ENCODE measurements around the gene PCSK2.

The PCSK2 gene

GRCh38 chr20:17379651-17380050 lies 152.8 kb downstream of the PCSK2 start:
- DNase-seq (ENCODE audit: insufficient read length, low spot score) (no peak), FAIRE-seq (no peak)
- TF ChIP-seq POLR2A (IDR thresholded peaks at IDR 0.05; ENCODE audit: low read depth, low read length), result no peak

GRCh38 chr20:17380801-17381200 lies 154.0 kb downstream of the PCSK2 start:
- no peak for DNase-seq (ENCODE audit: insufficient read length, low spot score)
- FAIRE-seq, result no peak
- TF ChIP-seq POLR2A (IDR thresholded peaks at IDR 0.05; ENCODE audit: low read depth, low read length), result no peak

- FAIRE-seq, result no peak
- TF ChIP-seq POLR2A (IDR thresholded peaks at IDR 0.05; ENCODE audit: low read depth, low read length), result no peak
- no peak for DNase-seq (ENCODE audit: insufficient read length, low spot score)
These were observed 154.9 kb downstream of the PCSK2 start for GRCh38 chr20:17381724-17382123.

- TF ChIP-seq POLR2A (IDR thresholded peaks at IDR 0.05; ENCODE audit: low read depth, low read length), result no peak
- FAIRE-seq (no peak), DNase-seq (ENCODE audit: insufficient read length, low spot score) (no peak)
These were observed 159.0 kb downstream of the PCSK2 start for GRCh38 chr20:17385798-17386197.

- DNase-seq (ENCODE audit: insufficient read length, low spot score), result no peak
- TF ChIP-seq POLR2A (IDR thresholded peaks at IDR 0.05; ENCODE audit: low read depth, low read length), result no peak
These were observed 163.8 kb downstream of the PCSK2 start for GRCh38 chr20:17390655-17391054.

GRCh38 chr20:17391127-17391771 lies 164.4 kb downstream of the PCSK2 start:
- FAIRE-seq (no peak), DNase-seq (ENCODE audit: insufficient read length, low spot score) (no peak)
- TF ChIP-seq POLR2A (IDR thresholded peaks at IDR 0.05; ENCODE audit: low read depth, low read length), result no peak

More at GRCh38 chr20:17390655-17391054, 163.8 kb downstream of the PCSK2 start:
- FAIRE-seq, result no peak

GRCh38 chr20:17394411-17394810 lies 167.6 kb downstream of the PCSK2 start:
- FAIRE-seq (no peak), DNase-seq (ENCODE audit: insufficient read length, low spot score) (no peak)

GRCh38 chr20:17395729-17396128 lies 168.9 kb downstream of the PCSK2 start:
- DNase-seq (ENCODE audit: insufficient read length, low spot score), result no peak
- no peak for FAIRE-seq
- TF ChIP-seq POLR2A (IDR thresholded peaks at IDR 0.05; ENCODE audit: low read depth, low read length), result no peak

More at GRCh38 chr20:17394411-17394810, 167.6 kb downstream of the PCSK2 start:
- no peak for TF ChIP-seq POLR2A (IDR thresholded peaks at IDR 0.05; ENCODE audit: low read depth, low read length)

GRCh38 chr20:17399303-17399985 lies 172.6 kb downstream of the PCSK2 start:
- TF ChIP-seq POLR2A (IDR thresholded peaks at IDR 0.05; ENCODE audit: low read depth, low read length), result no peak
- DNase-seq (ENCODE audit: insufficient read length, low spot score), result no peak
- no peak for FAIRE-seq

GRCh38 chr20:17403461-17403860 lies 176.6 kb downstream of the PCSK2 start:
- FAIRE-seq (no peak), DNase-seq (ENCODE audit: insufficient read length, low spot score) (no peak)
- no peak for TF ChIP-seq POLR2A (IDR thresholded peaks at IDR 0.05; ENCODE audit: low read depth, low read length)

GRCh38 chr20:17406051-17406590 lies 179.3 kb downstream of the PCSK2 start:
- no peak for FAIRE-seq
- TF ChIP-seq POLR2A (IDR thresholded peaks at IDR 0.05; ENCODE audit: low read depth, low read length), result no peak
- no peak for DNase-seq (ENCODE audit: insufficient read length, low spot score)

GRCh38 chr20:17407550-17407949 lies 180.7 kb downstream of the PCSK2 start:
- TF ChIP-seq POLR2A (IDR thresholded peaks at IDR 0.05; ENCODE audit: low read depth, low read length), result no peak
- FAIRE-seq (no peak), DNase-seq (ENCODE audit: insufficient read length, low spot score) (no peak)

- FAIRE-seq, result no peak
These were observed 190.4 kb downstream of the PCSK2 start for GRCh38 chr20:17417225-17417624.

GRCh38 chr20:17418737-17419136 lies 191.9 kb downstream of the PCSK2 start:
- FAIRE-seq, result no peak
- no peak for DNase-seq (ENCODE audit: insufficient read length, low spot score)
- no peak for TF ChIP-seq POLR2A (IDR thresholded peaks at IDR 0.05; ENCODE audit: low read depth, low read length)

More at GRCh38 chr20:17417225-17417624, 190.4 kb downstream of the PCSK2 start:
- no peak for DNase-seq (ENCODE audit: insufficient read length, low spot score)
- TF ChIP-seq POLR2A (IDR thresholded peaks at IDR 0.05; ENCODE audit: low read depth, low read length), result no peak
